Parathyroid adenoma (tissue), 2 donors: ENCODE data around the gene FKBP10.

ENCODE experiments used
- H2AFZ ChIP-seq: fragments of 300-600 bp; sonication (generic); one replicate; pipeline ENCODE4 v1.7.0; 2017; ENCODE audit warnings: antibody characterized with exemption, mild to moderate bottlenecking
- H3K27ac ChIP-seq: fragments of 300-600 bp; sonication (generic); one replicate; pipeline ENCODE4 v1.7.0; 2017
- H3K27me3 ChIP-seq: fragments of 300-600 bp; sonication (generic); one replicate; pipeline ENCODE4 v1.7.0; 2017; ENCODE audit warnings: low read length; ENCODE audit not compliant: control insufficient read depth, insufficient read depth
- H3K36me3 ChIP-seq: fragments of 300-600 bp; sonication (generic); one replicate; pipeline ENCODE4 v1.7.0; 2017; ENCODE audit warnings: low read length; ENCODE audit not compliant: control insufficient read depth, insufficient read depth
- H3K4me1 ChIP-seq: fragments of 300-600 bp; sonication (generic); one replicate; pipeline ENCODE4 v1.7.0; 2017; ENCODE audit warnings: control low read depth
- H3K4me2 ChIP-seq: fragments of 300-600 bp; sonication (generic); one replicate; pipeline ENCODE4 v1.7.0; 2017; ENCODE audit warnings: low read length
- H3K4me3 ChIP-seq: fragments of 300-600 bp; sonication (generic); one replicate; pipeline ENCODE4 v1.7.0; 2017; ENCODE audit warnings: low read depth, low read length
- H3K79me2 ChIP-seq: fragments of 300-600 bp; sonication (generic); one replicate; pipeline ENCODE4 v1.7.0; 2017; ENCODE audit warnings: control low read depth
- H3K9ac ChIP-seq: fragments of 300-600 bp; sonication (generic); one replicate; pipeline ENCODE4 v1.7.0; 2017; ENCODE audit warnings: mild to moderate bottlenecking
- H3K9me3 ChIP-seq: fragments of 300-600 bp; sonication (generic); one replicate; pipeline ENCODE4 v1.7.0; 2017; ENCODE audit warnings: low read length; ENCODE audit not compliant: control insufficient read depth
- TF ChIP-seq, protein P1 (sequence below): fragments of 300-600 bp; sonication (generic); IDR thresholded peaks from one replicate; pipeline ENCODE4 v1.7.0; 2017; ENCODE audit warnings: antibody characterized with exemption, mild to moderate bottlenecking
- donor health status: primary hyperparathyroidism.

The FKBP10 gene, protein sequence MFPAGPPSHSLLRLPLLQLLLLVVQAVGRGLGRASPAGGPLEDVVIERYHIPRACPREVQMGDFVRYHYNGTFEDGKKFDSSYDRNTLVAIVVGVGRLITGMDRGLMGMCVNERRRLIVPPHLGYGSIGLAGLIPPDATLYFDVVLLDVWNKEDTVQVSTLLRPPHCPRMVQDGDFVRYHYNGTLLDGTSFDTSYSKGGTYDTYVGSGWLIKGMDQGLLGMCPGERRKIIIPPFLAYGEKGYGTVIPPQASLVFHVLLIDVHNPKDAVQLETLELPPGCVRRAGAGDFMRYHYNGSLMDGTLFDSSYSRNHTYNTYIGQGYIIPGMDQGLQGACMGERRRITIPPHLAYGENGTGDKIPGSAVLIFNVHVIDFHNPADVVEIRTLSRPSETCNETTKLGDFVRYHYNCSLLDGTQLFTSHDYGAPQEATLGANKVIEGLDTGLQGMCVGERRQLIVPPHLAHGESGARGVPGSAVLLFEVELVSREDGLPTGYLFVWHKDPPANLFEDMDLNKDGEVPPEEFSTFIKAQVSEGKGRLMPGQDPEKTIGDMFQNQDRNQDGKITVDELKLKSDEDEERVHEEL

DNA sequence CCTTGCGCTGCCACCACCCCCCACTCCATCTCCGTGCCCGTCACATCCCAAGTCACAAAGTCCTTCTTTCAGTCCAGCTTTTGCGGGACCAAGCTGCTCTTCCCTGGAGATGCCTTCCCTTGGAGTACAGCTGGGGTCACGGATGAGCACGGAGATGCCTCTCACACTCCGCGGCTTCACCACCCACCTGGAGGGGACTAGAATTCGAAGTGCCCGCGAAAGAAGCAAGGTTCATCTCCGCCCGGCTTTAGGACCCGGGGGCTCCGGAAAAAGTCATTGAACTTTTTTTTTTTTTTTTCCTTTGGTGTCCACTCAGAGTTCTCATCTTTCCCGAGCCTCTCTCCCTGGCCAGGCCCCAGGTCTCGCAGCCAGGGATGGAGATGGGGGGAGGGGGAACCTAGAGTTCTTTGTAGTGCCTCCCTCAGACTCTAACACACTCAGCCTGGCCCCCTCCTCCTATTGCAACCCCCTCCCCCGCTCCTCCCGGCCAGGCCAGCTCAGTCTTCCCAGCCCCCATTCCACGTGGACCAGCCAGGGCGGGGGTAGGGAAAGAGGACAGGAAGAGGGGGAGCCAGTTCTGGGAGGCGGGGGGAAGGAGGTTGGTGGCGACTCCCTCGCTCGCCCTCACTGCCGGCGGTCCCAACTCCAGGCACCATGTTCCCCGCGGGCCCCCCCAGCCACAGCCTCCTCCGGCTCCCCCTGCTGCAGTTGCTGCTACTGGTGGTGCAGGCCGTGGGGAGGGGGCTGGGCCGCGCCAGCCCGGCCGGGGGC, at the start of gene FKBP10:
TSS of gene FKBP10 (plus strand) at position 624 of the 771 bp plus-strand sequence. CDS start at position 655, 31 bp downstream.
- peak within 1 kb of the TSS; percentile 80 for H3K4me2 ChIP-seq
- H3K36me3 ChIP-seq = no peaks in the 10 kb centered on the region
- no peaks in the 10 kb centered on the region for H3K9me3 ChIP-seq
- H2AFZ ChIP-seq = peak within 1 kb of the TSS; percentile 99
- H3K79me2 ChIP-seq = no peaks in the 10 kb centered on the region
- peak within 1 kb of the TSS; percentile 74 for H3K4me3 ChIP-seq
- peaks cover 12% of the 10 kb centered on the region for H3K4me1 ChIP-seq
- H3K27me3 ChIP-seq = no peaks in the 10 kb centered on the region
- H3K27ac ChIP-seq = peak within 1 kb of the TSS; percentile 70
- peak within 1 kb of the TSS; percentile 37 for H3K9ac ChIP-seq
- TF ChIP-seq, protein P1, sequence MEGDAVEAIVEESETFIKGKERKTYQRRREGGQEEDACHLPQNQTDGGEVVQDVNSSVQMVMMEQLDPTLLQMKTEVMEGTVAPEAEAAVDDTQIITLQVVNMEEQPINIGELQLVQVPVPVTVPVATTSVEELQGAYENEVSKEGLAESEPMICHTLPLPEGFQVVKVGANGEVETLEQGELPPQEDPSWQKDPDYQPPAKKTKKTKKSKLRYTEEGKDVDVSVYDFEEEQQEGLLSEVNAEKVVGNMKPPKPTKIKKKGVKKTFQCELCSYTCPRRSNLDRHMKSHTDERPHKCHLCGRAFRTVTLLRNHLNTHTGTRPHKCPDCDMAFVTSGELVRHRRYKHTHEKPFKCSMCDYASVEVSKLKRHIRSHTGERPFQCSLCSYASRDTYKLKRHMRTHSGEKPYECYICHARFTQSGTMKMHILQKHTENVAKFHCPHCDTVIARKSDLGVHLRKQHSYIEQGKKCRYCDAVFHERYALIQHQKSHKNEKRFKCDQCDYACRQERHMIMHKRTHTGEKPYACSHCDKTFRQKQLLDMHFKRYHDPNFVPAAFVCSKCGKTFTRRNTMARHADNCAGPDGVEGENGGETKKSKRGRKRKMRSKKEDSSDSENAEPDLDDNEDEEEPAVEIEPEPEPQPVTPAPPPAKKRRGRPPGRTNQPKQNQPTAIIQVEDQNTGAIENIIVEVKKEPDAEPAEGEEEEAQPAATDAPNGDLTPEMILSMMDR = no peak

DNA sequence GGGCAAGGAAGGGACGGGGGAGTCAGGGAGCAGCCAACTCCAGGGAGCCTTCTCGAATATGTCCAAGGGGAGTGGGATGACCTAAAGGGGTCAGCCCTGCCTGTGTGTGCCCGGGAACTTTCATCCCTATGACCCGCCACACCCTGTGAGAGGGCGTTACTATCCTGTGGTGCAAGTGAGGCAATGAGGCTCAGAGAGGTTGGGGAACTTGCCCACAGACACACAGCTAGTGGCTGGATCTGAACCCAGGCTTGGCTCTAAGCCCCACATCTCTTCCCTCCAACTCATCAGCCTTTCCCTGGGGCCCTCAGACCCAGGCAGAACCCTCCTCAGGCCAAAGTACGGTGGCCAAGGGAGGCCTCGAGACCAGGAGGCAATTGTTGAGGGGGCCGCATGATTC, 49.5 kb upstream of the FKBP10 start:
- Histone ChIP-seq H3K4me3 (no peak overlapping the region), H3K9me3 (no peaks in the 10 kb centered on the region), H2AFZ (no peak overlapping the region), H3K27me3 (no peaks in the 10 kb centered on the region), H3K79me2 (peaks cover 2% of the 10 kb centered on the region), H3K27ac (no peak overlapping the region), H3K9ac (no peak overlapping the region), H3K36me3 (no peaks in the 10 kb centered on the region), H3K4me1 (no peaks in the 10 kb centered on the region), H3K4me2 (no peak overlapping the region)
- TF ChIP-seq, protein P1 = no peak

DNA sequence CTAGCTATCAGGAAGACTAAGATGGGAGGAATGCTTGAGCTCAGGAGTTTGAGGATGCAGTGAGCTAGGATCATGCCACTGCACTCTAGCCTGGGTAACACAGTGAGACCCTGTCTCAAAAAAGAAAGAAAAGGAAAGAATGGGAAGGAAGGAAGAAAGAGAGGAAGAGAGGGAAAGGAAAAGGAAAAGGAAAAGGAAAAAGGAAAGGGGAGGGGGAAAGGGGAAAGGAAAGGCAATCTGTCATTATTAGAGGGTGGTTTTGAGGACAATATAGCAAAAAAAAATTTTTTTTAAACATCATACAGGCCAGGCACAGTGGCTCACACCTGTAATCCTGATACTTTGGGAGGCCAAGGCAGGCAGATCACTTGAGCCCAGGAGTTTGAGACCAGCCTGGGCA, 46.7 kb upstream of the FKBP10 start:
- Histone ChIP-seq H3K4me2 (no peak overlapping the region), H3K27ac (no peak overlapping the region), H3K9ac (no peak overlapping the region), H3K36me3 (no peaks in the 10 kb centered on the region), H3K9me3 (no peaks in the 10 kb centered on the region), H3K27me3 (no peaks in the 10 kb centered on the region), H3K4me3 (no peak overlapping the region), H3K4me1 (no peaks in the 10 kb centered on the region), H3K79me2 (peaks cover 8% of the 10 kb centered on the region), H2AFZ (no peak overlapping the region)
- TF ChIP-seq, protein P1 = no peak

DNA sequence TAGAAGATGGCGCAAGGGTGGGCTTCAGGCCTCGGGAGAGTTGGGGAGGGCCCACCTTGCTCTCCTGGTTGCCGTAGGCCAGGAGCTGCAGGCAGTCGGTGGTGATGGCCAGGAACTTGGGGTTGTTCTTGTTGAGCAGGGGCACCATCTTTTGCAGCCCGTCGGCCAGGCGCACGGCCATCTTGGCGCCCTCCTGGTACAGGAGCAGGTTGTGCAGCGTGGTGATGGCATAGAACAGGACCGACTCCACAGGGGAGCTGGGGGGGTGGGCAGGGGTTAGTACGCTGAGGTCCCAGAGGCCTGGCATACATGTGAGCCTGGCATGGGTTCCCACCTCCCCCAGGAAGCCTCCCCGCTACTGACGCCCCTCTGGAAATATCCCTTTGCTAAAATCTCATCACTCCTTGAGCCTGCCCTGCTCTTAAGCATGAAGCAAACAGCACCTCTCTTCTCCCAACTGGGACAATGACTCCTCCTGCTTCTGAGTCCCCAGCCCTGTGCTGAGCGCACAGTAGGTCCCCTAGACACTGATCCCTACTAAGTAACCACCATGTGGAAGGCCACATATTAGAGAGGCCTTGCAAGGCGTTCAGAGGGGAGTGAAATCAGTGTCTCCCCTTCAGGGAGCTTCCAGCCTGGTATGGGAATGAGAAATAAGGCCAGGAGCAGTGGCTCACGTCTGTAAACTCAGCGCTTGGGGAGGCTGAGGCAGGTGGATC, 45.3 kb upstream of the FKBP10 start:
- H3K27ac ChIP-seq = no peak overlapping the region
- H3K4me1 ChIP-seq = peaks cover 2% of the 10 kb centered on the region
- no peaks in the 10 kb centered on the region for H3K27me3 ChIP-seq
- H3K9me3 ChIP-seq = no peaks in the 10 kb centered on the region
- H3K9ac ChIP-seq = no peak overlapping the region
- TF ChIP-seq, protein P1 = no peak
- H3K36me3 ChIP-seq = no peaks in the 10 kb centered on the region
- H3K4me2 ChIP-seq = no peak overlapping the region
- H3K4me3 ChIP-seq = no peak overlapping the region
- no peak overlapping the region for H2AFZ ChIP-seq
- peaks cover 10% of the 10 kb centered on the region for H3K79me2 ChIP-seq
